ENCODE results near the gene MPG.
"Not testable (repeated sequence)": the region's sequence is repeated elsewhere in the genome, so short reads cannot be mapped to it uniquely, and the experiment has no call there.

The MPG gene

GRCh38 chr16:77807-78443 is at the start of gene MPG:
TSS of gene MPG (plus strand) at chr16:78225. CDS start at chr16:78310, 85 bp downstream.
- DNase-seq, result peak; percentile 91

- DNase-seq, result not testable (repeated sequence)
Observed at GRCh38 chr16:30627-31026, 47.4 kb upstream of the MPG start.

- not testable (repeated sequence) for DNase-seq
Observed at GRCh38 chr16:33154-33876, 44.7 kb upstream of the MPG start.

- DNase-seq, result peak; percentile 32
Observed at GRCh38 chr16:33877-34647, 44.0 kb upstream of the MPG start.

GRCh38 chr16:34648-34987 is 43.4 kb upstream of the MPG start:
- DNase-seq, result peak; percentile 22

- no peak for DNase-seq
Observed at GRCh38 chr16:35011-35677, 42.9 kb upstream of the MPG start.

- no peak for DNase-seq
Observed at GRCh38 chr16:35678-36305, 42.2 kb upstream of the MPG start.

GRCh38 chr16:36336-36984 is 41.6 kb upstream of the MPG start:
- no peak for DNase-seq

- DNase-seq, result no peak
Observed at GRCh38 chr16:37511-37910, 40.5 kb upstream of the MPG start.

GRCh38 chr16:38206-38605 is 39.8 kb upstream of the MPG start:
- DNase-seq, result not testable (repeated sequence)

GRCh38 chr16:38941-39892 is 38.8 kb upstream of the MPG start:
- no peak for DNase-seq

GRCh38 chr16:41439-42068 is 36.5 kb upstream of the MPG start:
- DNase-seq, result no peak

- no peak for DNase-seq
Observed at GRCh38 chr16:42069-42457, 36.0 kb upstream of the MPG start.

GRCh38 chr16:42691-43090 is 35.3 kb upstream of the MPG start:
- no peak for DNase-seq

GRCh38 chr16:43294-43693 is 34.7 kb upstream of the MPG start:
- no peak for DNase-seq

- no peak for DNase-seq
Observed at GRCh38 chr16:44655-45054, 33.4 kb upstream of the MPG start.

GRCh38 chr16:45454-45853 is 32.6 kb upstream of the MPG start:
- no peak for DNase-seq

- DNase-seq, result not testable (repeated sequence)
Observed at GRCh38 chr16:46510-46909, 31.5 kb upstream of the MPG start.

- DNase-seq, result no peak
Observed at GRCh38 chr16:47234-47633, 30.8 kb upstream of the MPG start.

- no peak for DNase-seq
Observed at GRCh38 chr16:50769-51591, 27.0 kb upstream of the MPG start.

Measured in eye (tissue), 1 donor.